ENCODE measurements around the gene CCDC159. TPM values are rescaled to one million over a fixed set of nuclear protein-coding genes. Genes with fewer than 3 reads are reported as not detected.
A peak's percentile ranks its signal among the peaks of the same experiment; 100 is the strongest.

CCDC159 gene
- total and polyA plus RNA-seq, 3 donors from 2014 or later, result 41.3 to 99.0 (median 59.8) TPM

- H3K27ac ChIP-seq, result no peak overlapping the region
- peaks cover 29% of the 10 kb centered on the region for H3K4me1 ChIP-seq
- H3K36me3 ChIP-seq (ENCODE audit: low read depth, missing control alignments), result no peaks in the 10 kb centered on the region
- no peak overlapping the region for H3K4me3 ChIP-seq
- DNase-seq, result no peak
- 93 to 96% methylated on average over 7 of the region's 7 CpGs for WGBS, 2 donors
- no peaks in the 10 kb centered on the region for H3K27me3 ChIP-seq
- intact Hi-C loops (cut with DNase I; ENCODE audit: low total_unique reads), result loop anchor here (10.0 kb wide), 1 partner anchor 85 kb away; the partner anchor contains the start of gene TSPAN16
- TF ChIP-seq POLR2A (IDR thresholded peaks at IDR 0.05), result no peak
- TF ChIP-seq, protein P1, sequence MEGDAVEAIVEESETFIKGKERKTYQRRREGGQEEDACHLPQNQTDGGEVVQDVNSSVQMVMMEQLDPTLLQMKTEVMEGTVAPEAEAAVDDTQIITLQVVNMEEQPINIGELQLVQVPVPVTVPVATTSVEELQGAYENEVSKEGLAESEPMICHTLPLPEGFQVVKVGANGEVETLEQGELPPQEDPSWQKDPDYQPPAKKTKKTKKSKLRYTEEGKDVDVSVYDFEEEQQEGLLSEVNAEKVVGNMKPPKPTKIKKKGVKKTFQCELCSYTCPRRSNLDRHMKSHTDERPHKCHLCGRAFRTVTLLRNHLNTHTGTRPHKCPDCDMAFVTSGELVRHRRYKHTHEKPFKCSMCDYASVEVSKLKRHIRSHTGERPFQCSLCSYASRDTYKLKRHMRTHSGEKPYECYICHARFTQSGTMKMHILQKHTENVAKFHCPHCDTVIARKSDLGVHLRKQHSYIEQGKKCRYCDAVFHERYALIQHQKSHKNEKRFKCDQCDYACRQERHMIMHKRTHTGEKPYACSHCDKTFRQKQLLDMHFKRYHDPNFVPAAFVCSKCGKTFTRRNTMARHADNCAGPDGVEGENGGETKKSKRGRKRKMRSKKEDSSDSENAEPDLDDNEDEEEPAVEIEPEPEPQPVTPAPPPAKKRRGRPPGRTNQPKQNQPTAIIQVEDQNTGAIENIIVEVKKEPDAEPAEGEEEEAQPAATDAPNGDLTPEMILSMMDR (IDR thresholded peaks at IDR 0.05), result no peak
- H3K9me3 ChIP-seq, result no peaks in the 10 kb centered on the region
Measured at GRCh38 chr19:11379857-11380350, 33.6 kb downstream of the CCDC159 start.

DNA sequence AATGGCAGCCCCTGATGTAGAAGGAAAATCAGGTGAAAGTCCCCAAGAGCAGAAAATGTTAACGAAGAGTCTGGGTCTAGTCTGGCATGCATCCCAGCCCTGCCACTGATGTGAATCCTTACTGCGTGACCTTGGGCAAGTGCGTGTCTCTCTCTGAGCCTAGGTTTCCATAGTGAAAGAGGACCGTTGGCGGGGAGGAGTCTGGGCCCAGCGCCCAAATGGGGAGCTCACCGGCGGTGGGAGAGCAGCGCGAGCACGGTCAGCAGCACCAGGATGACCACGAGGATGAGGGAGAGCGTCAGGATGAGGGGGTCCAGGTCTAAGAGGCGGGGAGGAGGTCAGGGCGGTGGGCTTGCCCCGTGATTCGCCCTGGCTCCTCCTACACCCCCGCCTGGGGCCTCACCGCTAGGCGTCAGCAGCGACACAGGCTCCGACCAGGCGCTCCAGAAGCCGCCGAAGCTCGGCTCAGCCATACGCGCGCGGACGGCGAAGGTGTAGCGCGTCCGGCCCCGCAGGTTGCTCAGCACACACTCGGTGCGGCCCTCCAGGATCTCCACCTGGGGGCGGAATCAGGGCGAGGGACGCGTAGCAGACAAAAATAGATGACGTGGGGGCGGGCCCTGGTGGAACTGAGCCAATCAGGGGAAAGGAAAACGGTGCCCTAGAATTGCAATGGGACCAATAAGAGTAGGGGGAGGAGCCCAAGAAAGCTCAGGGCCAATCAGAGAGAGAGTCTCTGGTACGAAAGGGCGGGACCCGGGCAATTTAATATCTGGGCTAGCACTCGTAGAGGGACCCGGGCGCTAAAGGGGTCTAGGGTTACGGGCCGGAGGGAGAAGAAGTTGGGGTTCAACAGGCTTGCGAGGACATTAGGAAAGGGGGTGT, 34.6 kb downstream of the CCDC159 start:
- 1 to 2% methylated on average over 21 to 51 of the region's 54 CpGs for WGBS, 2 donors
- H3K36me3 ChIP-seq (ENCODE audit: low read depth, missing control alignments), result no peaks in the 10 kb centered on the region
- H3K27me3 ChIP-seq, result no peaks in the 10 kb centered on the region
- H3K4me1 ChIP-seq, result peaks cover 25% of the 10 kb centered on the region
- intact Hi-C loops (cut with DNase I; ENCODE audit: low total_unique reads), result no loop called here
- peak; percentile 97 for DNase-seq
- no peak for TF ChIP-seq POLR2A (IDR thresholded peaks at IDR 0.05)
- TF ChIP-seq, protein P1 (IDR thresholded peaks at IDR 0.05), result peak; percentile 58 to 79 (median 72)
- no peaks in the 10 kb centered on the region for H3K9me3 ChIP-seq
- peak overlapping the region; percentile 68 to 89 for H3K27ac ChIP-seq
- H3K4me3 ChIP-seq, result peak overlapping the region; percentile 59 to 64

GRCh38 chr19:11382898-11383705, 36.8 kb downstream of the CCDC159 start:
- Histone ChIP-seq H3K36me3 (ENCODE audit: low read depth, missing control alignments) (no peaks in the 10 kb centered on the region), H3K27ac (no peak overlapping the region), H3K9me3 (no peaks in the 10 kb centered on the region), H3K27me3 (no peaks in the 10 kb centered on the region), H3K4me1 (peaks cover 20% of the 10 kb centered on the region), H3K4me3 (peak overlapping the region in 1 of 2 donors; percentile 49)
- 2 to 4% methylated on average over 23 to 47 of the region's 65 CpGs for WGBS, 2 donors
- intact Hi-C loops (cut with DNase I; ENCODE audit: low total_unique reads), result no loop called here
- TF ChIP-seq, protein P1 (IDR thresholded peaks at IDR 0.05), result peak in 2 of 3 experiments; percentile 40 to 63
- TF ChIP-seq POLR2A (IDR thresholded peaks at IDR 0.05), result no peak
- peak; percentile 57 for DNase-seq

DNA sequence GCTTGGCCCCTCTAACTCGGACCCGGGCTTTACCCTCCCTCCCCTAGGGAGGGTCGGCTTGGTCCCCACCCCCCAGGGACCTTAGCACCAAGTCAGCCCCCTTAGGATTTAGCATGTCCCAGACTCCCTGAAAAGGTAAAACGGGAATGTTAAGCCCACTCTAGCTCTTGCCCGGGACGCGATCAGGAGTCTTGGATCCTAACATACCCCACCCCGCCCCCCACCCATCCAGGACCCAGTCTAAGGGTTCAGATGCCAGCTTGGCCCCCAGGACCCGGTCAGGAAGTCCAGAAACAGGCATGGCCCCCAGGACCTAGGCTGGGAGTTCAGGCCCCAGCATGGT, 37.4 kb downstream of the CCDC159 start:
- intact Hi-C loops (cut with DNase I; ENCODE audit: low total_unique reads), result no loop called here
- no peak for DNase-seq

More for the DNA sequence above, 37.4 kb downstream of the CCDC159 start:
- 0% methylated on average over 5 of the region's 9 CpGs; no CpG with 5 or more reads in 1 of the 2 donors for WGBS, 2 donors
- no peaks in the 10 kb centered on the region for H3K9me3 ChIP-seq
- no peaks in the 10 kb centered on the region for H3K36me3 ChIP-seq (ENCODE audit: low read depth, missing control alignments)
- peak overlapping the region in 1 of 2 donors; percentile 49 for H3K4me3 ChIP-seq
- peaks cover 20% of the 10 kb centered on the region for H3K4me1 ChIP-seq
- H3K27me3 ChIP-seq, result no peaks in the 10 kb centered on the region
- no peak overlapping the region for H3K27ac ChIP-seq
- TF ChIP-seq, protein P1 (IDR thresholded peaks at IDR 0.05), result no peak
- TF ChIP-seq POLR2A (IDR thresholded peaks at IDR 0.05), result no peak

Data from testis (tissue), 3 donors.